Mesenteric fat pad (tissue), 1 donor: ENCODE data around the gene KLK15. TPM values are rescaled to one million over a fixed set of nuclear protein-coding genes. Genes with fewer than 3 reads are reported as not detected.

Experiments
- DNase-seq: peaks from one replicate; pipeline ENCODE4 v3.0.0-alpha.2; 2020; ENCODE audit warnings: low spot score
- long read RNA-seq: library from polyadenylated mRNA; unstranded; transcript quantifications from one replicate; pipeline ENCODE4 v2.0.0, GENCODE V29; 2020
- total RNA-seq: library from RNA; stranded (reverse); fragmentation: NEBNext Ultra II Directional; extraction: Animal tissue kit (Norgen Biotek cat#: 25700); gene quantifications from one replicate; pipeline ENCODE4 v1.2.1, GENCODE V29; 2021
- donor health status: DM: yes; HTN: yes; CAD: no.

The KLK15 gene
- not detected for total RNA-seq
- long read RNA-seq, result 0 reads

DNA sequence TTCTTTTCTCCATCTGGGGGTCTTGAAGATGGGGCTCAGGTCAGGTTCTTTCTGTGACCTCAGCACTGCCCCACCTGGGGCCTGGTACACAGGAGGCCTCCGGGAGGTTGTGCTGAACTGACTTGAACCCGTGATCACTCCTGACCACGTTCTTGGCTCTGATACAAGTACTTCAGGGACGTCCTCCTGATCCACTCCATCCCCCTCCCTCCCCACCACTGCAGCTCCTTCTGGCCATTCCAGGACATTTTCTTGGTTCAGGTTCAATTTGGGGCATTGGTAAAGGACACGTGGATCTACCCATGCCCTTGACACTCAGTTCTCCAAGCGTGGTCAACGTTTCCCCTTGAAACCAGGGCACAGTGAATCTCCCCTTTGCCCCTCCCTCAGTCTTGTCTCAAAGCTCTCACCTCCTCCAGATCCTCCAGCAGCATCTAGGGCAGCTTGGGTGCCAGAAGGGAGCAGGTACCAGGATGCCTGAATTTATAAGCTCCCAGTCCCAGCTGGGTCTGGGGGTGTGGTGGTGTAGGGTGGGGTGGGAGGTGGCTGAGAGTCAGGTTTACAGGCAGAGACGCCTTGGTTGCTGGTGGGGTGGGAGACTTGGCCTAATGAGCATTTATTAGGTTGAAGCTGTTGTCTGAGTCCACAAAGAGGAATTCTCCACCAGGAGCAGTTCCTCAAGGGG, at the start of gene KLK15:
Gene KLK15, minus strand, starts transcription at position 458 of the 685 bp plus-strand sequence. CDS start 2,082 bp downstream, outside the sequence.
- DNase-seq, result no peak

- no peak for DNase-seq
These were observed 48.8 kb upstream of the KLK15 start for GRCh38 chr19:50882188-50882587.

DNA sequence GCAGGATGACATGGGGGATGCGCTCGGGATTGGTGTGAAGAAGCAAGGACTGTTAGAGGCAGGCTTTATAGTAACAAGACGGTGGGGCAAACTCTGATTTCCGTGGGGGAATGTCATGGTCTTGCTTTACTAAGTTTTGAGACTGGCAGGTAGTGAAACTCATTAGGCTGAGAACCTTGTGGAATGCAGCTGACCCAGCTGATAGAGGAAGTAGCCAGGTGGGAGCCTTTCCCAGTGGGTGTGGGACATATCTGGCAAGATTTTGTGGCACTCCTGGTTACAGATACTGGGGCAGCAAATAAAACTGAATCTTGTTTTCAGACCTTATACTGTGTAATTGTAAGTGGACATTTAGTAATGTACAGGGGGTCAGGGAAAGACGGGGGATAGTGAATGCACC, 46.9 kb upstream of the KLK15 start:
- DNase-seq, result no peak

DNA sequence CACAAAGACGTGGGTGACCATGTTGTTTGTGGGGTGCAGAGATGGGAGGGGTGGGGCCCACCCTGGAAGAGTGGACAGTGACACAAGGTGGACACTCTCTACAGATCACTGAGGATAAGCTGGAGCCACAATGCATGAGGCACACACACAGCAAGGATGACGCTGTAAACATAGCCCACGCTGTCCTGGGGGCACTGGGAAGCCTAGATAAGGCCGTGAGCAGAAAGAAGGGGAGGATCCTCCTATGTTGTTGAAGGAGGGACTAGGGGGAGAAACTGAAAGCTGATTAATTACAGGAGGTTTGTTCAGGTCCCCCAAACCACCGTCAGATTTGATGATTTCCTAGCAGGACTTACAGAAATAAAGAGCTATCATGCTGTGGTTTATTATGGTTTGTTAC, 45.5 kb upstream of the KLK15 start:
- DNase-seq, result no peak

- DNase-seq, result no peak
These were observed 44.0 kb upstream of the KLK15 start for GRCh38 chr19:50877338-50877737.

- DNase-seq, result no peak
These were observed 43.1 kb upstream of the KLK15 start for GRCh38 chr19:50876456-50876855.

DNA sequence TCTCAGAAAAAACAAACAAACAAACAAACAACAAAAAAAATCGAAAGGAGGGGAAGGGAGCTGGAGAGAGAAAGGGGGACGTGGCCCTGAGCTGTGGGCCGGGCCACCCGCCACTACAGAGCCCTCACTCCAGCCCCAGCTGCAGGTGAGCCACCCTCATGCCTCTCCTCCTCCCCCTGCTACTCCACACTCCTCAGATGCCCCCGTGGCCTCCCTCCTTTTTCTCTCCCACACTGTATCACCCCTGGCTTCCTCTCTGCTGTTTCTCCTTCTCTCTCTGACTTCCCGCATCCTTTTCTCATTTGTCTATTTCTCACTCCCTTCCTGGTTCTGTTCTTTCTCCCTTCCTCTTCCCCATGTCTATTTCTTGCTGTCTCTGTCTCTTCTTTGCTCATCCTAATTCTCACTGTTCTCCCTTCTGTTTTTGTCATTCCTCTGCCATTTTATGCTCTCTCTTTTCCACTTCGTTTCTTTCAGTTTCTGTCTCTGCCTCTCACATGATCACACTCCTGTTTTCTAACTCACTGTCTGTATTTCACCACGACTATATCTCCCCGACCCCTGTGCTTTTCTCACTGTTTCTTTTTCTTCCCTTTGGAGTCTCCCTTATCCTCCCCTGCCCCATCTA, 42.5 kb upstream of the KLK15 start:
- DNase-seq, result no peak

DNA sequence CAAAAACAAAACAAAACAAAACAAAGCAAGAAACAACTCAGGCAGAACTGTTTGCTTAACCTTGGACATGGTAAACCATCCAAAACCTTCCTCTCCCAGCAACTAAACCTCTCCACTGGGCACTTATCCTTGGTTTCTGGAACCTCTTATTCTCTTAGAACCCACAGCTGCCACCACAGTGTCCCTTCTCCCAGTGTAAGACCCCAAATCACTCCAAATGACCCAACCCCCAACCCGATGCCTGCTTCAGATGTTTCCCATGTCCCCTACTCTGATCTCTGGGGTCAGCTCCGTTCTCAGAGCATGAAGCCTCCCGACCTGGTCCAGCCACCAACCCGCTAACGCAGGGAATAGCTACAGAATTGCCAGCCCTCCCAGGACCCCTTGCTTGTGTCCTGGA, 40.8 kb upstream of the KLK15 start:
- DNase-seq, result no peak

DNA sequence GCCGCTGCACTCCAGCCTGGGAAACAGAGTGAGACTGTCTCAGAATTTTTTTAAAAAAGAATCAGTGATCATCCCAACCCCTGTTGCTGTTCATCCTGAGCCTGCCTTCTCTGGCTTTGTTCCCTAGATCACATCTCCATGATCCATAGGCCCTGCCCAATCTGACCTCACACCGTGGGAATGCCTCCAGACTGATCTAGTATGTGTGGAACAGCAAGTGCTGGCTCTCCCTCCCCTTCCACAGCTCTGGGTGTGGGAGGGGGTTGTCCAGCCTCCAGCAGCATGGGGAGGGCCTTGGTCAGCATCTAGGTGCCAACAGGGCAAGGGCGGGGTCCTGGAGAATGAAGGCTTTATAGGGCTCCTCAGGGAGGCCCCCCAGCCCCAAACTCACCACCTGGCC, 39.7 kb upstream of the KLK15 start, which contains the start of gene KLK2:
Gene KLK2, plus strand, starts transcription at position 384 of the 400 bp plus-strand sequence. CDS start 35 bp downstream, outside the sequence.
- no peak for DNase-seq

GRCh38 chr19:50870417-50871089, 37.2 kb upstream of the KLK15 start:
- no peak for DNase-seq

GRCh38 chr19:50869479-50869878, 36.1 kb upstream of the KLK15 start:
- no peak for DNase-seq

DNA sequence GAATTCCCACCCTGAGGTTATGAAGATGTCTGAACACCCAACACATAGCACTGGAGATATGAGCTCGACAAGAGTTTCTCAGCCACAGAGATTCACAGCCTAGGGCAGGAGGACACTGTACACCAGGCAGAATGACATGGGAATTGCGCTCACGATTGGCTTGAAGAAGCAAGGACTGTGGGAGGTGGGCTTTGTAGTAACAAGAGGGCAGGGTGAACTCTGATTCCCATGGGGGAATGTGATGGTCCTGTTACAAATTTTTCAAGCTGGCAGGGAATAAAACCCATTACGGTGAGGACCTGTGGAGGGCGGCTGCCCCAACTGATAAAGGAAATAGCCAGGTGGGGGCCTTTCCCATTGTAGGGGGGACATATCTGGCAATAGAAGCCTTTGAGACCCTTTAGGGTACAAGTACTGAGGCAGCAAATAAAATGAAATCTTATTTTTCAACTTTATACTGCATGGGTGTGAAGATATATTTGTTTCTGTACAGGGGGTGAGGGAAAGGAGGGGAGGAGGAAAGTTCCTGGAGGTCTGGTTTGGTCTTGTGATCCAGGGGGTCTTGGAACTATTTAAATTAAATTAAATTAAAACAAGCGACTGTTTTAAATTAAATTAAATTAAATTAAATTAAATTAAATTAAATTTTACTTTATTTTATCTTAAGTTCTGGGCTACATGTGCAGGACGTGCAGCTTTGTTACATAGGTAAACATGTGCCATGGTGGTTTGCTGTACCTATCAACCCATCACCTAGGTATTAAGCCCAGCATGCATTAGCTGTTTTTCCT, 28.3 kb upstream of the KLK15 start:
- no peak for DNase-seq

GRCh38 chr19:50861010-50861409, 27.6 kb upstream of the KLK15 start:
- no peak for DNase-seq

DNA sequence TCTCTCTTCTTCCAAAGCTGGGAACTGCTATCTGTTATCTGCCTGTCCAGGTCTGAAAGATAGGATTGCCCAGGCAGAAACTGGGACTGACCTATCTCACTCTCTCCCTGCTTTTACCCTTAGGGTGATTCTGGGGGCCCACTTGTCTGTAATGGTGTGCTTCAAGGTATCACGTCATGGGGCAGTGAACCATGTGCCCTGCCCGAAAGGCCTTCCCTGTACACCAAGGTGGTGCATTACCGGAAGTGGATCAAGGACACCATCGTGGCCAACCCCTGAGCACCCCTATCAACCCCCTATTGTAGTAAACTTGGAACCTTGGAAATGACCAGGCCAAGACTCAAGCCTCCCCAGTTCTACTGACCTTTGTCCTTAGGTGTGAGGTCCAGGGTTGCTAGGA, 26.5 kb upstream of the KLK15 start:
- peak; percentile 81 for DNase-seq

GRCh38 chr19:50858886-50859285, 25.5 kb upstream of the KLK15 start:
- peak; percentile 33 for DNase-seq

DNA sequence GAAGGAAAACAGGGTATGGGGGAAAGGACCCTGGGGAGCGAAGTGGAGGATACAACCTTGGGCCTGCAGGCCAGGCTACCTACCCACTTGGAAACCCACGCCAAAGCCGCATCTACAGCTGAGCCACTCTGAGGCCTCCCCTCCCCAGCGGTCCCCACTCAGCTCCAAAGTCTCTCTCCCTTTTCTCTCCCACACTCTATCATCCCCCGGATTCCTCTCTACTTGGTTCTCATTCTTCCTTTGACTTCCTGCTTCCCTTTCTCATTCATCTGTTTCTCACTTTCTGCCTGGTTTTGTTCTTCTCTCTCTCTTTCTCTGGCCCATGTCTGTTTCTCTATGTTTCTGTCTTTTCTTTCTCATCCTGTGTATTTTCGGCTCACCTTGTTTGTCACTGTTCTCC, 24.0 kb upstream of the KLK15 start:
- peak; percentile 41 for DNase-seq

DNA sequence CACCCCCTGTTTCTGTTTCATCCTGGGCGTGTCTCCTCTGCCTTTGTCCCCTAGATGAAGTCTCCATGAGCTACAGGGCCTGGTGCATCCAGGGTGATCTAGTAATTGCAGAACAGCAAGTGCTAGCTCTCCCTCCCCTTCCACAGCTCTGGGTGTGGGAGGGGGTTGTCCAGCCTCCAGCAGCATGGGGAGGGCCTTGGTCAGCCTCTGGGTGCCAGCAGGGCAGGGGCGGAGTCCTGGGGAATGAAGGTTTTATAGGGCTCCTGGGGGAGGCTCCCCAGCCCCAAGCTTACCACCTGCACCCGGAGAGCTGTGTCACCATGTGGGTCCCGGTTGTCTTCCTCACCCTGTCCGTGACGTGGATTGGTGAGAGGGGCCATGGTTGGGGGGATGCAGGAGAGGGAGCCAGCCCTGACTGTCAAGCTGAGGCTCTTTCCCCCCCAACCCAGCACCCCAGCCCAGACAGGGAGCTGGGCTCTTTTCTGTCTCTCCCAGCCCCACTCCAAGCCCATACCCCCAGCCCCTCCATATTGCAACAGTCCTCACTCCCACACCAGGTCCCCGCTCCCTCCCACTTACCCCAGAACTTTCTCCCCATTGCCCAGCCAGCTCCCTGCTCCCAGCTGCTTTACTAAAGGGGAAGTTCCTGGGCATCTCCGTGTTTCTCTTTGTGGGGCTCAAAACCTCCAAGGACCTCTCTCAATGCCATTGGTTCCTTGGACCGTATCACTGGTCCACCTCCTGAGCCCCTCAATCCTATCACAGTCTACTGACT, 21.4 kb upstream of the KLK15 start, which contains the start of gene KLK3:
Gene KLK3, plus strand, starts transcription at position 280 of the 775 bp plus-strand sequence. Its CDS starts 41 bp downstream, at position 321.
- DNase-seq, result peak; percentile 78

DNA sequence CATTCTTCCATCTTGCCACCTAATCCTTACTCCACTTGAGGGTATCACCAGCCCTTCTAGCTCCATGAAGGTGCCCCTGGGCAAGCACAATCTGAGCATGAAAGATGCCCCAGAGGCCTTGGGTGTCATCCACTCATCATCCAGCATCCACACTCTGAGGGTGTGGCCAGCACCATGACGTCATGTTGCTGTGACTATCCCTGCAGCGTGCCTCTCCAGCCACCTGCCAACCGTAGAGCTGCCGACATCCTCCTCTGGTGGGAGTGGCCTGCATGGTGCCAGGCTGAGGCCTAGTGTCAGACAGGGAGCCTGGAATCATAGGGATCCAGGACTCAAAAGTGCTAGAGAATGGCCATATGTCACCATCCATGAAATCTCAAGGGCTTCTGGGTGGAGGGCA, 18.2 kb upstream of the KLK15 start:
- no peak for DNase-seq

DNA sequence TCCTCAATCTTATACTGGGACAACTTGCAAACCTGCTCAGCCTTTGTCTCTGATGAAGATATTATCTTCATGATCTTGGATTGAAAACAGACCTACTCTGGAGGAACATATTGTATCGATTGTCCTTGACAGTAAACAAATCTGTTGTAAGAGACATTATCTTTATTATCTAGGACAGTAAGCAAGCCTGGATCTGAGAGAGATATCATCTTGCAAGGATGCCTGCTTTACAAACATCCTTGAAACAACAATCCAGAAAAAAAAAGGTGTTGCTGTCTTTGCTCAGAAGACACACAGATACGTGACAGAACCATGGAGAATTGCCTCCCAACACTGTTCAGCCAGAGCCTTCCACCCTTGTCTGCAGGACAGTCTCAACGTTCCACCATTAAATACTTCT, 17.4 kb upstream of the KLK15 start:
- no peak for DNase-seq

DNA sequence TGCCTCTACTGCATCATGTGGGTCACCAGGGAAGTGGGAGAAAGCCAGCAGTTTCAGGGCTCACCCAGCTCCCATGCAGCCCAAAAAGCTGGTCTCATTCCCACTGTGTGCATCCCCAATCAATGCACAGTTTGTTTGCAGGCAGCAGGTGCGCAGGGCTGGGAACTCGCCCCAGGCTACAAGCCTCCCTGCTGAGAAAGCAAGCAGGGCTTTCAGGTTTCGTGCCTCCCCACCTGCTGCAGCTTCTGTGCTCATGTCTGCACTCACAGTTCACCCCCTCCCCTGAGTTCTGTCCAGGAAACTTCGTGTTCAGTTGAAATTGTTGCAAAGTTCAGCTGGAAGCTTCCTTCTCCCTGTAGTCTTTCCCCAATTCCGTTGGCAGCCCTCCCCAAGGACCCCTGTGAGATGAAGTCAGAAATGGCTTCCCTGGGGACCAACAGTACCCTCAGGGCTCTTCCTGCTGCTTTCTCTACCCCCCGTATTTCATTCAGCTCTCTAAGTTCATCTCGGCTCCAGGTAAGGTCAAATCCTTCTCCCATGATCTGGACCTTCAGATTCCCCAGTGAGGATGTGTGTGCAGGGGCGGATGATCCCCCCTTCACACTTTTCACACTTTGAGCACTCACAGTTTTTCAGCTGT, 11.0 kb upstream of the KLK15 start:
- no peak for DNase-seq
